A549 (cell line): ENCODE data around the gene COL11A2. TPM values are rescaled to one million over a fixed set of nuclear protein-coding genes. Genes with fewer than 3 reads are reported as not detected.

ENCODE experiments used
- ATAC-seq, 2 experiments: fragments of 200-7000 bp in 1 of 2; fragments of >200 bp in 1 of 2; cut with Nextera tagmentation in 1 of 2; cut with Tn5 transposase in 1 of 2; 3 replicates each; pipeline versions ENCODE4 v1.8.0 to v1.9.1; 2018 to 2020; ENCODE audit warnings: mild to moderate bottlenecking in 1 of 2, moderate library complexity in 1 of 2
- CTCF ChIA-PET: fragments of 300-600 bp; sonication (Branson Sonifier 250); formaldehyde crosslinking; extraction: SDS; loops from one replicate; lab custom pipeline; 2021; ENCODE audit warnings: antibody characterized with exemption, inconsistent platforms; lab: Yijun Ruan, JAX
- POLR2A ChIA-PET: fragments of 350-600 bp; formaldehyde crosslinking; extraction: SDS; loops from one replicate; lab custom pipeline; 2021; ENCODE audit warnings: antibody characterized with exemption, inconsistent platforms; lab: Yijun Ruan, JAX
- DNase-seq, 2 experiments: peaks; one replicate each; pipeline versions ENCODE4 v3.0.0 to v3.0.0-alpha.2; 2011 to 2016; ENCODE audit warnings: low read depth in 1 of 2, low spot score in 1 of 2
- FAIRE-seq: peaks from 2 replicates; lab custom pipeline; 2011; peaks lifted over from hg19 to GRCh38; lab: Jason Lieb, UNC
- H3K27ac ChIP-seq, 2 experiments: fragments of >200 bp; sonication (Bioruptor Twin); formaldehyde crosslinking; 3 replicates each; pipeline ENCODE4 v1.5.1; 2016 to 2017
- H3K4me1 ChIP-seq: fragments of >200 bp; sonication (Bioruptor Twin); formaldehyde crosslinking; 3 replicates; pipeline ENCODE4 v1.6.1; 2016
- H3K4me2 ChIP-seq: fragments of >200 bp; sonication (Bioruptor Twin); formaldehyde crosslinking; 3 replicates; pipeline ENCODE4 v1.6.1; 2016
- H3K4me3 ChIP-seq: fragments of >200 bp; sonication (Bioruptor Twin); formaldehyde crosslinking; 3 replicates; pipeline ENCODE4 v1.5.1; 2016
- H3K9me3 ChIP-seq: fragments of >200 bp; sonication (Bioruptor Twin); formaldehyde crosslinking; 3 replicates; pipeline ENCODE4 v1.6.1; 2016
- ATOH8 ChIP-seq: fragments of 250-450 bp; sonication (Bioruptor Pico); IDR thresholded peaks from 2 replicates; pipeline ENCODE4 v1.5.0; 2020; ENCODE audit warnings: low read depth, mild to moderate bottlenecking, moderate library complexity
- BCL3 ChIP-seq: fragments of >200 bp; sonication (Bioruptor Twin); formaldehyde crosslinking; IDR thresholded peaks from 3 replicates; pipeline ENCODE4 v1.6.1; 2016
- CBX8 ChIP-seq: fragments of 200-600 bp; sonication (generic); IDR thresholded peaks from 2 replicates; pipeline ENCODE4 v1.6.1; 2016
- CEBPB ChIP-seq, 2 experiments: fragments of >200 bp in 1 of 2; sonication (Bioruptor Twin) in 1 of 2; formaldehyde crosslinking in 1 of 2; IDR thresholded peaks; 2 replicates each; pipeline ENCODE4 v1.6.1; 2012 to 2016
- EHF ChIP-seq: fragments of 250-450 bp; sonication (Bioruptor Pico); IDR thresholded peaks from 2 replicates; pipeline ENCODE4 v1.5.0; 2020; ENCODE audit warnings: mild to moderate bottlenecking
- ESRRA ChIP-seq: fragments of 150-350 bp; IDR thresholded peaks from 2 replicates; pipeline ENCODE4 v1.6.1; 2014; ENCODE audit warnings: mild to moderate bottlenecking, low read length, borderline replicate concordance
- HDAC2 ChIP-seq: fragments of 200-600 bp; sonication (generic); IDR thresholded peaks from 2 replicates; pipeline ENCODE4 v1.6.1; 2016
- HOXB5 ChIP-seq: fragments of 250-450 bp; sonication (Bioruptor Pico); IDR thresholded peaks from 2 replicates; pipeline ENCODE4 v1.5.0; 2020; ENCODE audit warnings: mild to moderate bottlenecking, moderate library complexity
- JUN ChIP-seq, 2 experiments: fragments of >200 bp; sonication (Bioruptor Twin); formaldehyde crosslinking; IDR thresholded peaks; 2 replicates in 1 of 2; 3 replicates in 1 of 2; pipeline ENCODE4 v1.6.1; 2016 to 2017
- JUNB ChIP-seq: fragments of >200 bp; sonication (Bioruptor Twin); formaldehyde crosslinking; IDR thresholded peaks from 2 replicates; pipeline ENCODE4 v1.6.1; 2016
- KDM1A ChIP-seq: fragments of 200-600 bp; sonication (generic); IDR thresholded peaks from 2 replicates; pipeline ENCODE4 v1.6.1; 2016; ENCODE audit warnings: low read depth, mild to moderate bottlenecking
- KDM5A ChIP-seq: fragments of 200-600 bp; sonication (generic); IDR thresholded peaks from 2 replicates; pipeline ENCODE4 v1.6.1; 2016; ENCODE audit warnings: antibody characterized with exemption, mild to moderate bottlenecking
- MYC ChIP-seq: IDR thresholded peaks from 2 replicates; pipeline ENCODE4 v1.6.1; 2012; ENCODE audit warnings: mild to moderate bottlenecking, inconsistent platforms, low read length, improper control_type of control experiment, borderline replicate concordance
- NFE2L2 ChIP-seq: fragments of 150-350 bp; conservative IDR thresholded peaks from 2 replicates; pipeline ENCODE4 v1.6.1; 2014; ENCODE audit warnings: low read length
- NR3C1 ChIP-seq: fragments of >200 bp; sonication (Bioruptor Twin); formaldehyde crosslinking; IDR thresholded peaks from 3 replicates; pipeline ENCODE4 v1.6.1; 2017
- POLR2AphosphoS2 ChIP-seq: conservative IDR thresholded peaks from 2 replicates; pipeline ENCODE4 v1.6.1; 2012; ENCODE audit warnings: low read length, improper control_type of control experiment, inconsistent platforms
- RAD21 ChIP-seq, 2 experiments: fragments of >200 bp in 1 of 2; sonication (Bioruptor Twin) in 1 of 2; formaldehyde crosslinking in 1 of 2; IDR thresholded peaks in 1 of 2; conservative IDR thresholded peaks in 1 of 2; 2 replicates in 1 of 2; 3 replicates in 1 of 2; pipeline ENCODE4 v1.6.1; 2012 to 2018; ENCODE audit warnings: inconsistent platforms in 1 of 2
- RNF2 ChIP-seq: fragments of 200-600 bp; sonication (generic); IDR thresholded peaks from 2 replicates; pipeline ENCODE4 v1.6.1; 2016; ENCODE audit warnings: low read depth, mild to moderate bottlenecking, antibody characterized with exemption, moderate library complexity, borderline replicate concordance
- TFCP2L1 ChIP-seq: fragments of 250-450 bp; sonication (Bioruptor Pico); IDR thresholded peaks from 2 replicates; pipeline ENCODE4 v1.5.0; 2021; ENCODE audit warnings: mild to moderate bottlenecking
- USF2 ChIP-seq: fragments of 450-650 bp; IDR thresholded peaks from 2 replicates; pipeline ENCODE4 v1.6.1; 2014; ENCODE audit warnings: antibody characterized with exemption
- WGBS: methylation state at CpG from one replicate; pipeline ENCODE4 v1.1.6; 2017; ENCODE audit errors: missing lambda C conversion rate; 5-methylcytosine and 5-hydroxymethylcytosine counted together
- polyA plus RNA-seq, 4 experiments: library from polyadenylated mRNA; depleted of rRNA in 3 of 4; stranded (reverse); fragments of >200 nt; fragmentation: RNase III in 1 of 4; extraction: RNeasy Plus Mini Kit Qiagen cat#74134 plus additional on column Dnase treatment in 1 of 4; gene quantifications; 2 replicates in 3 of 4; 3 replicates in 1 of 4; pipeline ENCODE4 v1.2.3, GENCODE V29; 2011 to 2017

COL11A2 gene
- polyA plus RNA-seq, 2 of the 4 experiments (the other 2 are of a cell fraction): 0.66 to 1.3 TPM

GRCh38 chr6:33164665-33165373 is 27.4 kb downstream of the COL11A2 start:
- FAIRE-seq: no peak
- Histone ChIP-seq H3K27ac (no peak overlapping the region), H3K4me2 (no peak overlapping the region), H3K4me1 (peaks cover 14% of the 10 kb centered on the region; the same call in 2 of the 3 replicates), H3K4me3 (no peak overlapping the region), H3K9me3 (no peaks in the 10 kb centered on the region)
- no peak for TF ChIP-seq RNF2
- TF ChIP-seq EHF (CRISPR knock-in tag): no peak
- no peak for TF ChIP-seq NFE2L2
- no peak for TF ChIP-seq USF2
- no peak for TF ChIP-seq RAD21 (conservative IDR thresholded peaks at IDR 0.05 in 1 of 2, IDR thresholded peaks at IDR 0.05 in 1 of 2)
- no peak for TF ChIP-seq NR3C1
- WGBS: 48% methylated on average over 11 of the region's 14 CpGs
- no peak for DNase-seq
- ChIA-PET CTCF (interaction anchor here (0.6 to 2.7 kb wide), 8 partner anchors 8 to 326 kb away, joined by 3 to 7 read pairs (median 4); partner anchors contain the start of gene TAP2), POLR2A (no interaction called here)
- ATAC-seq: no peak

- H3K9me3 ChIP-seq: no peaks in the 10 kb centered on the region
- ChIA-PET POLR2A (no interaction called here), CTCF (interaction anchor here (0.6 to 2.7 kb wide), 6 partner anchors 8 to 325 kb away, joined by 3 to 7 read pairs (median 4); partner anchors contain the start of gene TAP2)
Observed at GRCh38 chr6:33164176-33164575, 28.1 kb downstream of the COL11A2 start.

GRCh38 chr6:33163540-33163939 is 28.7 kb downstream of the COL11A2 start:
- H3K27ac ChIP-seq: no peak overlapping the region
- no CpG with 5 or more reads among the region's 10 CpGs for WGBS
- no peak overlapping the region for H3K4me2 ChIP-seq
- no peak overlapping the region for H3K4me3 ChIP-seq
- ATAC-seq (no peak), DNase-seq (no peak), FAIRE-seq (no peak)
- H3K4me1 ChIP-seq: peaks cover 14% of the 10 kb centered on the region; the same call in 2 of the 3 replicates
- ChIA-PET POLR2A (no interaction called here), CTCF (interaction anchor here (0.9 to 5.0 kb wide), 6 partner anchors 9 to 325 kb away, joined by 3 to 31 read pairs (median 5); partner anchors contain the start of gene TAP2)
- no peak for TF ChIP-seq JUNB
- no peak for TF ChIP-seq ESRRA
- no peak for TF ChIP-seq KDM1A
- TF ChIP-seq TFCP2L1 (CRISPR knock-in tag): no peak
- TF ChIP-seq MYC: no peak
- TF ChIP-seq HOXB5 (CRISPR knock-in tag): no peak
- TF ChIP-seq CEBPB (IDR thresholded peaks at IDR 0.05): no peak
- TF ChIP-seq BCL3: no peak
- no peak for TF ChIP-seq POLR2AphosphoS2
- no peak for TF ChIP-seq KDM5A
- no peak for TF ChIP-seq NR3C1
- no peaks in the 10 kb centered on the region for H3K9me3 ChIP-seq

More at GRCh38 chr6:33164176-33164575, 28.1 kb downstream of the COL11A2 start:
- H3K4me3 ChIP-seq: no peak overlapping the region
- FAIRE-seq (no peak), DNase-seq (no peak)
- H3K27ac ChIP-seq: no peak overlapping the region
- TF ChIP-seq CBX8: no peak
- no peak for TF ChIP-seq JUN (IDR thresholded peaks at IDR 0.05)
- TF ChIP-seq HDAC2: no peak
- TF ChIP-seq ATOH8 (CRISPR knock-in tag): no peak
- TF ChIP-seq, all 56 proteins: peak for 0
- Histone ChIP-seq H3K4me1 (peaks cover 14% of the 10 kb centered on the region; the same call in 2 of the 3 replicates), H3K4me2 (no peak overlapping the region)
- WGBS: 36% methylated on average over 5 of the region's 10 CpGs
- ATAC-seq: no peak
